ENCODE results near the gene FLOT1.
"Not testable (repeated sequence)": the region's sequence is repeated elsewhere in the genome, so short reads cannot be mapped to it uniquely, and the experiment has no call there.

The FLOT1 gene

DNA sequence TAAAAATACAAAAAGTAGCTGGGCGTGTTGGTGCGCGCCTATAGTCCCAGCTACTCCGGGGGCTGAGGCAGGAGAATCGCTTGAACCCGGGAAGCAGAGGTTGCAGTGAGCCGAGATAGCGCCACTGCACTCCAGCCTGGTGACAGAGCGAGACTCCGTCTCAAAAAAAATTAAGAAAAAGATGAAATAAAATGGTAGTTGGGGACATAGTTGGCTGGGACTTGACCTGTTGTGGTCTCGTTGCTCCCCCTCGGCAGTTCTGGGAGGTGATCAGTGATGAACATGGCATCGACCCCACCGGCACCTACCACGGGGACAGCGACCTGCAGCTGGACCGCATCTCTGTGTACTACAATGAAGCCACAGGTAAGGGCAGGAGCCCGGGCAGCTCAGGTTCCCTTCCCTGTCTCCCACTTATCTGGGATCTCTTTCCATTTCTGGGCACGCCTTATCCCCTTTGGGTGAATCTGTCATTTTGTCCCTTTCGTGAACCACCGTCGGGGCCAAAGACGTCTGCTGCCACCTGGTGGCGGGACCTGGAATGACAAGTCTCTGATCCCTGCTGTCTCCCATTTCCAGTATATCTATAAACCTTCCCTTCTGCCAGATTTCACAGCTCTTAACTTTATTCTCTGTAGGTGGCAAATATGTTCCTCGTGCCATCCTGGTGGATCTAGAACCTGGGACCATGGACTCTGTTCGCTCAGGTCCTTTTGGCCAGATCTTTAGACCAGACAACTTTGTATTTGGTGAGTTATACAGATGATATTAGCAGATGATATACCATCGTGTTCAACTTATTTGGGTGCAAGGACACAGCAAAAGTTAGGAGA, 20.0 kb downstream of the FLOT1 start:
- DNase-seq: peak; percentile 77

GRCh38 chr6:30722025-30722279, 20.5 kb downstream of the FLOT1 start:
- DNase-seq: peak; percentile 89

DNA sequence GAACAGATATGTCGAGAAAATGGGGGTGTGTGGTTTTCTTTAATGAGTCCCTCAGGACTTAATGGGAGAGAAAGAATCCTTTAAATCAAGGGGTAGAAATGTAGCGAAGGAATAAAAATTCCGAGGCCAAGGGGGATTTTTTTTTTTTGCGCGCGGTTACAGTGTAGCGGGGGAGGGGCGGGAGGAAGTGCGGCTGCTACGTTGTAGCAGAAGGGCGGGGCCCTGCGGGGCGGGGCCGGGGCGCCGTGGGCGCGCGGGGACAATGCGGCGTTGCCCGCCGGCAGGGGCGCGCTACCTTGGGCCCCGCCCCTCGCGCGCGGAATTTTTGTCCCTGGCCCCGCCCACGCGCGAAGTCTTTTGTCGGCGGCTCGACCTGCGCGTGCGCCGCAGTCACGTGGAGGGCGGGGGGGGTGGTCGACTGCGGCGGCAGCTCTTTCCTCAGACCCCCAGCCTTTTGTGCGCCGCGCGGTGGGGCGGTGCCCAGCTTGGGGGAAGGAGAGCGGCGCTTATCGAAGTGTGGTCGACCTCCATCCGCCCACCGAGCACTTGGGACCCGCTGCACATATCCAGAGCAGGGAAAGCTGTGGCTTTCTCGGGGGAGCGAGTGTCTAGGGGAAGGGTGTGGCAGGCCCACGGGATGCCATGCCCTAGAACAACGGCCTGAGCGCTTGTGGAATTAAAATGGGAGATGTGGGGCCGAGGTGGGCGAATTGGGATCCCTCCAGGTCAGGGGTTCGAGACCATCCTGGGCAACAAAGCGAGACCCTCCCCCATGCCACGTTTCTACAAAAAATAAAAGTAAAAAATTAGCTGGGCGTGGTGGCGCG, 21.1 kb downstream of the FLOT1 start:
- DNase-seq: peak; percentile 97

DNA sequence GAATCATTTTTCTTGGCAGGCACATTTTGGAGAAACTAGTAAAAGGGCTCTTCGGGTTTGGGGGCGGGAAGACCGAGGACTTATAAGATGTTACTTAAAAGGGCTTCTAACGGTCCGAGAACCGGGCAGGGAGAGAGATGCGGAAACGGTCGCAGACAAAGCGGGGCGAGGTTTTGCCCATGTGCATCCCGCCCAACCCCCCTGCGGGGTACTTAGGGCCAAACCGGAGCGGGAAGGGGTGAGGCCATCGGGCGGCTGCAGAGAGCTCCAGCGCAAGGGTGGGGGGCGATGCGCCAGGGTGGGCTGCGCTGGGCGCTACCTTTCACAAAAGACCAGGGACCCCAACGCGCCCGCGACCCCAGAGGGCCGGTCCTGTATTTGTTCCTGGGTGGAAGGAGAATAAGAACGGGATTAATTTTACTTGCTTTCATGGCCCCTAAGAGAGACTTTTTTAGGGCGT, 21.7 kb downstream of the FLOT1 start:
- DNase-seq: peak; percentile 66

GRCh38 chr6:30719791-30720737, 22.4 kb downstream of the FLOT1 start, which contains the start of gene TUBB:
TSS of gene TUBB (plus strand) at chr6:30720352. CDS start at chr6:30720507, 155 bp downstream.
- peak; percentile 98 for DNase-seq

DNA sequence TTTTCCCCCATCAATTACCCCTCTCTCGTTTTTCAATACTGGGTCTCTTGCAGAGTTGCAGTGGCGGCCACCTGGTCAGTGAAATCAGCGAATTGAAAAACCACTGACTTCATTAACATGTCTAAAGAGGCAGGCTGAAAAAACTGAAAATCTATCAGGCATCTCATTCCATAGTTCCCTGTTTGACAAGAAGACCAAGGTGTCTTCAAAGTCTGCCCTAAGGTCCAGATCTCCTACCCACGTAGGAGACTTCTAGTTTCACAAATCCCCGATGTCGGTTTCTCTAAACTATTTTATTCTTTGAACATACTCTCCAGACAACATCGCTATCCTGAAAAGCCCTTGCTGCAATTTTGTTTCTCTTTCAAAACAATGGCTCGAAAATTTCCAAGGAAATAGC, 23.1 kb downstream of the FLOT1 start:
- DNase-seq: no peak

DNA sequence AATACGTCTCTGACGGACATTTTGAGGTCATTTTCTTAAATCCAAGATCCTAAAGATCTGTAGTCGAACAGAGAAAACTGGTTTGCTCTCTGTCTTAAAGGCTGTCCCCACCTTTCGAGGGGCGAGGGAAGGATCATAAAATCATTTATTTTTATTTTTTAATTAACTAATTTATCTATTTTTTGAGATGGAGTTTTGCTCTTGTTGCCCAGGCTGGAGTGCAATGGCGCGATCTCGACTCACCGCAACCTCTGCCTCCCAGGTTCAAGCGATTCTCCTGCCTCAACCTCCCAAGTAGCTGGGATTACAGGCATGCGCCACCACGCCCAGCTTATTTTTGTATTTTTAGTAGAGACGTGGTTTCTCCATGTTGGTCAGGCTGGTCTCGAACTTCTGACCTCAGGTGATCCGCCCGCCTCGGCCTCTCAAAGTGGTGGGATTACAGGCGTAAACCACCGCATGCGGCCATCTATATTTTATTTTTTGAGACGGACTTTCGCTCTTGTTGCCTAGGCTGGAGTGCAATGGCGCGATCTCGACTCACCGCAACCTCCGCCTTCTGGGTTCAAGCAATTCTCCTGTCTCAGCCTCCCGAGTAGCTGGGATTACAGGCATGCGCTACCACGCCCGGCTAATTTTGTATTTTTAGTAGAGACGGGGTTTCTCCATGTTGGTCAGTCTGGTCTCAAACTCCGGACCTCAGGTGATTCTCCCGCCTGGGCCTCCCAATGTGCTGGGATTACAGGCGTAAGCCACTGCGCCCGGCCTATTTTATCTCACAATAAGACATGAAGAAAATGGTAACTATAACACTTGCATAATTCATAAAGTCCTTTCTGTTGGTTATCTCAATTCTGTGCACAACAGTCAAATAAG, 24.4 kb downstream of the FLOT1 start:
- DNase-seq: not testable (repeated sequence)

DNA sequence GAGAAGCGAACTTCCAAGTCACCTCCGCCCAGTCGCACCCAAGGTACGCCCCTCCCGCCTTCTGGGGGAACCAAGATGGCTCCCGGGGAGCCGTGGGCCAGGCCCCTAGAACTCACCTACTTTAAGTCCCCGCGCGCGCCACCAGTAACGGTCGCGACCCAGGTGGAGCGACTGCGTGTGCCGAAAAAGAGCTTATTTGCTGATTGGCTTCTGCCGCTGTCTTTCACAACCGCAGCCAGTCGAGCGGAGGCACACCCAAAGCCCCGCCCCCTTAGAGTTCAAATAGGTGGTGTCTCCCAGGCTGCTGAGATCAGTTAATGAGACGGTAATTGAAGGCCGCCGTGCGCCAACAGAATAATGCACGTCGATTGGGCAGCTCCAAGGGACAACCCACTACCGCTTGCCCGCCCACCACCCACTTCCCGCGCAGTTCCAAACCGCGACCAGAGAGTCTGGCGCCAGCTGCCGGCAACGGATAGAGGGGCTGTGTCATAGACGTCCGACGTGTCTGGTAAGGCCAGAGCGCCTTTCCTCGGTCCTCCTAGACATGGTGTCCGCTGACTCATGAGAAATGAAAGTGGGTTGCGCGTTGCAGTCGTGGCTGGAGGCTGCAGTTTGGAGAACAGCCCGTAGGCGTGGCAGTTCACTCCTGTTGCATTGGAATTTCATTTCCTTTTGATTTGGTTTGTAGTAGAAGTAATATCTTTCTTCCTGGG, 25.2 kb downstream of the FLOT1 start, which contains the start of gene MDC1:
Gene MDC1 (minus strand): TSS at position 153 of the 716 bp plus-strand sequence. CDS start 2,106 bp downstream, outside the sequence.
- peak; percentile 100 for DNase-seq

GRCh38 chr6:30716879-30717128, 25.7 kb downstream of the FLOT1 start:
- no peak for DNase-seq

DNA sequence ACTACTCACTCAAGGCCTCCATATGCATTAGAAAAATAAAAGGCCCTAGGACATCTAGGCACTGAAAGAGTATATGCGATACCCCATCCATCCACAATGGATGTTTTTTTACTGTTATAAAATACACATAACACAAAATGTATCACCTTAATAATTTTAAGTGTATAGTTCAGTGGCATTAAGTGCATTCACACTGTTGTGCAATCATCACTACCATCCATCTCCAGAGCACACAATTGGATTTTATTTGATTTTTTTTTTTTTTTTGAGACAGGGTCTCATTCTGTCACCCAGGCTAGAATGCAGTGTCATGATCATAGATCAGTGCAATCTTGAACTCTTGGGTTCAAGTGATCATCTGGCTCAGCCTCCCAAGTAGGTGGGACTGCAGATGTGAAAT, 28.2 kb downstream of the FLOT1 start:
- DNase-seq: no peak

GRCh38 chr6:30712441-30712945, 30.0 kb downstream of the FLOT1 start:
- DNase-seq: no peak

DNA sequence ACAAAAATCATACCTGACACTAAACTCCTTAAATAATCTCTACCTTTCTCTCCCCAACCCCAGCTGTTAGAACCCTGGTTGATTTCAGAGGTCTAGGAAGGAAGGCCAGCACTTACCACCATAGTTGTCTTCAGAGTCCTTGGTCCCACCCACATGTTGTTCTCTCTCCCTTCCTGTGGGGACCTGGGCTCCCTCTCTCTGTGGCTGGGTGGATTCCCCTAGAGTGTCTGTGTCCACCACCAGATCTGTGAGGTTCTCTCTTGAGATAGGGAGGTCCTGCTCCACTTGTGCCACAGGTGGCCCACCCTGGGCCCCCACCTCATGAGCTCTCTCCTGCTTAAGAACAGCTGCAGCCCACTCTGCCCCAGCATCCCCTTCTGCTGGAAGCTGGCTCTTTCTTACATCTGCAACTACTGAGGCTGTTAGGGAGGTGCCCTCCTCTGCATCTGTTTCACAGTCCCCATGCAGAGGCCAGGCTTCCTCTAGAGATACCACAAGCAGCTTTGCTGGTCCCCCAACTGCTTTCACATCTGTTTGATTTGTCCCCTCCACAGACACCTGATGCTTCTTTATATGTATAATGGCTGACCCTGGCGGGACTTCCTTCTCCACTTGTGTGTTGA, 30.6 kb downstream of the FLOT1 start:
- DNase-seq: no peak

DNA sequence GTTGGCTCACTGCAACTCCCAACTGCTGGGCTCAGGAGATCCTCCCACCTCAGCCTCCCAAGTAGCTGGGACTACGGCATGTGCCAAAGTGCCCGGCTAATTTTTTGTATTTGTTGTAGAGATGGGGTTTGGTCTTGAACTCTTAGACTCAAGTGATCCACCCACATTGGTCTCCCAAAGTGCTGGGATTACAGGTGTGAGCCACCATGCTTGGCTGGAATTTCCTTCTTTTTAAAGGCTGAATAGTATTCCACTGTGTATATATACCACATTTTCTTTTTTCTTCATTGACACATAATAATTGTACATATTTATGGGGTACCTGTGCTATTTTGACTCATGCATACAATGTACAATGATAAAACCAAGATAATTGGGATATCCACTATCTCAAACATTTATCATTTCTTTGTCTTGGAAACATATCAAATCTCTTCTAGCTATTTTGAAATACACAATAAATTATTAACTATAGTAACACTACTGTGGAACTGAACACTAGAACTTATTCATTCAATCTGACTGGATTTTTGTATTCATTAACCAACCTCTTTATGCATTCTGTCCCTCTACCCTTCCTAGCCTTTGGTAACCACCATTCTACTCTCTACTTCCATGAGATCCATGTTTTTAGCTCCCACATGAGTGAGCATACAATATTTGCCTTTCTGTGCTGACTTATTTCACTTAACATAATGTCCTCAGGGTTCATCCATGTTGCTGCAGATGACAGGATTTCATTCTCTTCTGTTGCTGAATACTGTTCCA, 33.2 kb downstream of the FLOT1 start:
- no peak for DNase-seq

DNA sequence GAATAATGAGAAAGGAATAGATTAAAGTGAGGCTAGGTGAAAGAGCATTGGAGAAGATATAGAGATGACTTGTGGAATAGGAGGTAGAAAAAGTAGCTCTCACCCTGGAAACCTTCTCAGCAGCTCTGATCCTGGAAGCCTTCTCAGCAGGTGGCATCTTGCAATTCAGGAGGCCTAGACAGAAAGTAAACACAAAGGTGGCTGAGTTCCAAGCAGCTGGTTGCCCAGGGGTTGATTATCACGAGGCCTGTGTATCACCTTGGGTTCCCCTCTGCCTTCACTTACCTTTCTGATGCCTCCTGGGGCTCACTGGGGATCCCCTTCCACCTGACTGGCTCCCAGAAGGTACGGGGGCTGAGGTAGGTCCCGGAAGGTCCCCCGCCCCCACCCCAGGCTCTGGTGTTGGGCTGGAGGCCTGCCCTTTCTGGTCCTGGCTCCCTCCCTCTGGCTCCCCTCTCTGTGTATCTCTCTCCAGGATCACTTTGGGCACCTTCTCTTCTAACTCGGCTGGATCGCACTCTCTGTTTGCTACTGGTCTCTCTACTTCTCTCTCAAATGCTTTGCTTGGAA, 35.1 kb downstream of the FLOT1 start:
- DNase-seq: no peak

DNA sequence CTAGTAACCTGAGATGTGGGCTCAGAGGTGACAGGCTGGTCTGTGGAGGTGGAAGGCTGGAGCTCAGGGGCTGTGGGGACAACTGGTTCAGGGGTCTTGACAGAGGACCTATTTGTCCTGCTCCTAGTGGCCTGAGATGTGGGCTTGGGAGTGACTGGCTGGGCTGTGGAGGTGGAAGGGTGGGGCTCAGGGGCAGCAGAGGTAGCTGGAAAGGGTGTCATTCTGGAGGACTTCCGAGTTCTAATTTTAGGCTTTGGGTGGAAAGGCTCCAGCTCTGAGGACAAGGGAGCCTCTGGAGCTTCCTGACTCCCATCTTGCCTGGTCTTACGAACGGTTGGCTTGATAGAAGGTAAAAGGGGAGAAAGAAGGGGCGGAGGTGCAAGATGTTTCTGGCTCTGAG, 36.9 kb downstream of the FLOT1 start:
- DNase-seq: no peak

DNA sequence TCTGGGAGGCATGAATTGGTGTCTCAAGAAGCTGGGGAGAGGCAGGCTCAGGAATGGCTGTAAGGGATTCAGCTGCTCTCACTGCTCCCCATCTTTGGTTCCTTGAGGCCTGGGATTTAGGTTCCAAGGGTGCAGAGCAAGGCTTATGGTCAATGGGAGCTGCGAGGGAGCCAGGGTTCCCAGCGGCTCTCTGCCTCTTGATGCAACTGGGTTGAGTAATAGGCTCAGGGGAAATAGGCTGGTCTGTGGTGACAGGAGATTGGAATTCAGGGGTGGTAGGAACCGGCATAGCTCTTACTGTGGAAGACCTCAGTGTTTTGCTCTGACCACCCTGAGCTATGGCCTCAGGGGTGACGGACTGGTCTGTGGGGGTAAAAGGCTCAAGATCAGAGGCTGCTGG, 38.7 kb downstream of the FLOT1 start:
- DNase-seq: peak; percentile 49

GRCh38 chr6:30703011-30703410, 39.5 kb downstream of the FLOT1 start:
- no peak for DNase-seq

DNA sequence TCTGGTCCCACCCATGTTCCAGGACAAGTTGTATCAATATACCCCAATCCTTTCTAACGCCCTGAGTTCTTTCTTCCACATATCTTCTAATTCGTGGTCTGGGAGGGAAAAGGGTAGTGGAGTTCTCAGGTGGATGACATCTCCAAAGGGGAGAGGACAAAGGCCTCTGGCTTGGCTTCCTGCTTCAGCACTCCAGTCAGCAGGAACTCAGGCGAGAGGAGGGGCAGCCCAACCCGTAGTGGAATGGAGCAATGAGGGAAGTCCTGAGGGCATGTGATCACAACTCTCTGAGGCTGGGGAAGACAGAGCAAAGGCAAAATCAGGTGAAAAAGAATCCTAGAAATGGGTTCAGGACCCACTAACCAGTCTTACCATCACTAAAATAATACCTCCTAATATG, 42.1 kb downstream of the FLOT1 start:
- peak; percentile 74 for DNase-seq

DNA sequence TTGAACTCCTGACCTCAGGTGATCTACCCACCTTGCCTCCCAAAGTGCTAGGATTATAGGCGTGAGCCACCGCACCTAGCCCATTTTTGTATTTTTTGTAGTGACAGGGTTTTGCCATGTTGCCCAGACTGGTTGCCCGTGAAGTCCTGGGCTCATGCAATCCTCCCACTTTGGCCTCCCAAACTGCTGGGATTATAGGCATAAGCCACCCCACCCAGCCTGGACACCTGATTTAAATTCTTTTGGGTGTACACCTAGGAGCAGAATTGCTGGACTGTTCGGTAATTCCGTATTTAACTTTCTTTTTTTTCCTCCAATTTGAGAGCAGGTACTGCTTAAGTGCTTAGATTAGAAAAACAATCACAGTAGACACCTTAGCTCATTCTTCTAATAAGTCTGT, 46.1 kb downstream of the FLOT1 start:
- DNase-seq: no peak
